ENCODE data around the gene EPHA1. TPM values are rescaled to one million over a fixed set of nuclear protein-coding genes. Genes with fewer than 3 reads are reported as not detected.

Gene EPHA1
- total and polyA plus RNA-seq, 12 donors = 0.07 to 1.3 (median 0.46) TPM; not detected in 3

DNA sequence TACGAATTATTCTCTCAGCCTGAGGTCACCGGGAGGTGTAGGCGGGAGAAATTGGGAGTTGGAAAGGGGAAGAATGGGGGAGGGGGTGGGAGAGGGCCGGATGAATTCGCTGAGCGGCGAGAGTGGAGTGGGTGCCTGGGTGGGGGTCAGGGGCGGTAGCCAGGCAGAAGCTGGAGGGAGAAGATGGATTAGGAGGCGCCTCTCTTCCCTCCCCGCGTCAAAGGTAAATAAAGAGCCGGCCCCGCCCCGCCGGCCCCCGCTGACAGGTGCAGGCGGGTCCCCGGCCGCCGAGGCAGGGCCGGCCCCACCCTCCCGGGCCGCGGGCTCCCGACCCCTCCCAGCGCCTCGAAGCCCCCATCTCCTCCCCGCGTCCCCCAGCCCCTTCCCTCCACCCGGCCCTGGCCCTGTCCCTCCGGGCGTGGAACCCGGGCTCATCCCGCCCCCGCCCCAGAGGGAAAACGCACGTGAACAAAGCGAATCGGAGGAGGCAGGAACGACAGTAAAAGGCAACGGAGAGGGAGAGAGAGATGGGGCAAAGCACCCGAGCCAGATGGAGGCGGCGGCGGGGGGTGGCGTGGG, 47.0 kb downstream of the EPHA1 start:
- Histone ChIP-seq H3K9me3 (replicated peaks in 1 of 3) (no peaks in the 10 kb centered on the region), H3K4me1 (replicated peaks in 1 of 2) (peaks cover 8 to 15% of the 10 kb centered on the region in 2 donors), H3K4me3 (peak overlapping the region in 1 of 4 donors; percentile 65), H3K27me3 (peaks cover 17% of the 10 kb centered on the region), H3K36me3 (replicated peaks in 1 of 2) (no peaks in the 10 kb centered on the region), H3K27ac (no peak overlapping the region)
- DNase-seq = no peak
- 3 to 7% (median 3%) methylated on average over 25 to 46 of the region's 46 CpGs for WGBS, 4 donors
- intact Hi-C loops (cut with DNase I) = no loop called here
- TF ChIP-seq POLR2A (IDR thresholded peaks at IDR 0.05) = no peak
- TF ChIP-seq, protein P1, sequence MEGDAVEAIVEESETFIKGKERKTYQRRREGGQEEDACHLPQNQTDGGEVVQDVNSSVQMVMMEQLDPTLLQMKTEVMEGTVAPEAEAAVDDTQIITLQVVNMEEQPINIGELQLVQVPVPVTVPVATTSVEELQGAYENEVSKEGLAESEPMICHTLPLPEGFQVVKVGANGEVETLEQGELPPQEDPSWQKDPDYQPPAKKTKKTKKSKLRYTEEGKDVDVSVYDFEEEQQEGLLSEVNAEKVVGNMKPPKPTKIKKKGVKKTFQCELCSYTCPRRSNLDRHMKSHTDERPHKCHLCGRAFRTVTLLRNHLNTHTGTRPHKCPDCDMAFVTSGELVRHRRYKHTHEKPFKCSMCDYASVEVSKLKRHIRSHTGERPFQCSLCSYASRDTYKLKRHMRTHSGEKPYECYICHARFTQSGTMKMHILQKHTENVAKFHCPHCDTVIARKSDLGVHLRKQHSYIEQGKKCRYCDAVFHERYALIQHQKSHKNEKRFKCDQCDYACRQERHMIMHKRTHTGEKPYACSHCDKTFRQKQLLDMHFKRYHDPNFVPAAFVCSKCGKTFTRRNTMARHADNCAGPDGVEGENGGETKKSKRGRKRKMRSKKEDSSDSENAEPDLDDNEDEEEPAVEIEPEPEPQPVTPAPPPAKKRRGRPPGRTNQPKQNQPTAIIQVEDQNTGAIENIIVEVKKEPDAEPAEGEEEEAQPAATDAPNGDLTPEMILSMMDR (IDR thresholded peaks at IDR 0.05) = no peak

DNA sequence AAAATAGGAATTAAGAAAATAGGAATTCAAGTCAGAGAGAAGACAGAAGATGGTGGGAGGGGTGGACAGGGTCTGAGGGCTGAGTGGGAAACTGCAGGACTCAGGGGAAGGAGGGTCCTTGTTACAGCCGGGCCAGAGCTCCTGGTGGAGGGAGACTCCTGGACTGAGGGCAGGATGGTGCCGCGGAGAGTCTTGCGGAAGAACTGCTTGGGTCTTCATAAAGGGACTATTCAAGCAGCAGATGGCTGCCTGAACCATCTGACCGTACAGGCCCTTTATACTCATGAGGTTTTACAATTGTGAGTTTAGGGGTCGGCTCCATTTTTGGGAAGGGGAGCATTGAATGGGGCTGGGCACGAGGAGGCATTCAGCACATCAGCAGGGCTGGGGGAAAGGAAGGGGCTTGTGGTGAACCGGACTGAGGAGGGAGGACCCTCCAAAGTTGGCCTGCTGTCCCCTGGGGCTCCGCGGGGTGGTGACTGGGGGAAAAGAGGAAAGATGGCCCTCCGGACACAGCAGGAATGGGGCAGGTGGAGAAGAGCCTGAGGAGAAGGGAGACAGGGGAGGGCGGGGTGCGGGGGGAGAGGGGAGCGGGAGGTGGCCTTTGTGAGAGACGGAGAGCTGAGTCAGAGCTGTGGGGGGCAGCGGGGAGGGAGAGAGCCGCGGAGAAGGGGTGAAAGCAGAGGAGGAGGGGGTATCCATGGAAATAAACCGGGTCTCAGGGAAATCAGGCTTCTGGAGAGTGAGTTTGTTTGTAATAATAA, 47.7 kb downstream of the EPHA1 start:
- WGBS, 4 donors = 37 to 52% (median 40%) methylated on average over 18 to 19 of the region's 19 CpGs
- no peak overlapping the region for H3K27ac ChIP-seq
- no peak overlapping the region for H3K4me3 ChIP-seq
- H3K4me1 ChIP-seq (replicated peaks in 1 of 2) = peaks cover 8 to 15% of the 10 kb centered on the region in 2 donors
- H3K9me3 ChIP-seq (replicated peaks in 1 of 3) = no peaks in the 10 kb centered on the region
- H3K27me3 ChIP-seq = peaks cover 17% of the 10 kb centered on the region
- intact Hi-C loops (cut with DNase I) = no loop called here
- no peaks in the 10 kb centered on the region for H3K36me3 ChIP-seq (replicated peaks in 1 of 2)
- no peak for DNase-seq
- TF ChIP-seq, protein P1 (IDR thresholded peaks at IDR 0.05) = no peak
- TF ChIP-seq POLR2A (IDR thresholded peaks at IDR 0.05) = no peak

DNA sequence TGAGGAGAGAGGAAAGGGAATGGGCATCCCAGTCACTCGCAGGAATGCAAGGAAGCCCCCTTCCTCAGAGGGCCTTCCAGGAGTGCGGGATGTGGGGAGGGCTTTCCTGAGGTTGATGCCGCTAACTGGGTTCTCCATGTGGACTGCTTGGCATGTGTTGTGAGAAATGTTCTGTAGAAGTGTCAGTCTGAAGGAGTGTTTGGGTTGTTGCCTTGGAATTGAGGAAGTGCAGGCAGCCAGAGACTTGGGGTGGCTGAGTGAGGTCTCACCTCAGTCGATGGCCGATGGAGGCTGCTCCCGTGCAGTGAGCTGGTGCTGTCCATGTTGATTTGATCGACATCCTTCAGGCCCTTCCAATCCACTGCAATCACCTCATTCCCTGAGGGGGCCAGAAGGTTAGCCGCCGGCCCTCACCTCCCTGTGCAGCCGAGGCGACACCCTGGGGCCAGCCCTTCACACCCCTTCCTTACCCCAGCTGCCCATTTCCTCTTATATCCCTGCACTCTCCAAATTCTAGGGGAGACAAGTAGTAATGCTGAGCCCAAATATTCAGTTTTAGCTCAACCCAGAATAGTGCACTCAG, 48.8 kb downstream of the EPHA1 start:
- no peak for DNase-seq
- H3K27me3 ChIP-seq = peaks cover 17% of the 10 kb centered on the region
- TF ChIP-seq, protein P1 (IDR thresholded peaks at IDR 0.05) = no peak
- no peak for TF ChIP-seq POLR2A (IDR thresholded peaks at IDR 0.05)
- no peaks in the 10 kb centered on the region for H3K9me3 ChIP-seq (replicated peaks in 1 of 3)
- H3K36me3 ChIP-seq (replicated peaks in 1 of 2) = no peaks in the 10 kb centered on the region
- WGBS, 4 donors = 70 to 79% (median 75%) methylated on average over 11 of the region's 11 CpGs
- intact Hi-C loops (cut with DNase I) = no loop called here
- H3K4me3 ChIP-seq = no peak overlapping the region
- H3K4me1 ChIP-seq (replicated peaks in 1 of 2) = peaks cover 8 to 15% of the 10 kb centered on the region in 2 donors
- H3K27ac ChIP-seq = no peak overlapping the region

DNA sequence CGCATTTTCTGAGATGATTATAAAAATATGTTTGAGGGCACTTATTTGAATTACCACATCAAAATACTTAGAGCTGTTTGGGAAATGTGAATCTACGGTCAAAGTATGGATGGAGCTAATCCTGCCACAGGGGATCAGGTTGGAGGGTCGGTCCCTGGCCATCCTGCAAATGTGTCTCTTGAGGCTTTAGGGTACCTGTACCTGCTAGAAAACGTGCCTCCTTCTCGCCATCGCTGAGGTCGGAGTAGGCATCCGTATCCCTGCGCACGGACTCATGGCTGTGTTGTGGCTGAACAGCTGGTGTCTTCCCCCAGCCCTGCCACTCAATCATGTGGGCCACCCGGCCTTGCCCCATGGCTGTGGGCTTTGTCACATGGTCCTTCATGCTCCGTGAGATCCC, 50.0 kb downstream of the EPHA1 start:
- no peak overlapping the region for H3K27ac ChIP-seq
- no peaks in the 10 kb centered on the region for H3K9me3 ChIP-seq (replicated peaks in 1 of 3)
- H3K4me1 ChIP-seq (replicated peaks in 1 of 2) = peaks cover 8 to 15% of the 10 kb centered on the region in 2 donors
- peaks cover 17% of the 10 kb centered on the region for H3K27me3 ChIP-seq
- TF ChIP-seq POLR2A (IDR thresholded peaks at IDR 0.05) = no peak
- TF ChIP-seq, protein P1 (IDR thresholded peaks at IDR 0.05) = no peak
- WGBS, 4 donors = 80 to 90% (median 84%) methylated on average over 11 to 12 of the region's 12 CpGs
- no peak overlapping the region for H3K4me3 ChIP-seq
- no peak for DNase-seq
- intact Hi-C loops (cut with DNase I) = no loop called here
- H3K36me3 ChIP-seq (replicated peaks in 1 of 2) = no peaks in the 10 kb centered on the region

Data from adrenal gland (tissue), 12 donors.